HEK293 (cell line): ENCODE data around the gene EML1.

Source experiments
- IKZF3 ChIP-seq: fragments of 450-650 bp; IDR thresholded peaks from 2 replicates; pipeline ENCODE4 v1.5.0; 2018; ENCODE audit warnings: missing biosample characterization, mild to moderate bottlenecking, missing genetic modification characterization, moderate library complexity
- MEIS1 ChIP-seq: sonication (generic); formaldehyde crosslinking; IDR thresholded peaks from 2 replicates; pipeline ENCODE4 v1.8.1; 2022; ENCODE audit warnings: missing genetic modification reagents, mild to moderate bottlenecking, borderline replicate concordance
- ZBTB20 ChIP-seq: fragments of 450-650 bp; formaldehyde crosslinking; IDR thresholded peaks from 2 replicates; pipeline ENCODE4 v1.5.1; 2016; ENCODE audit warnings: missing biosample characterization, missing genetic modification characterization
- ZBTB21 ChIP-seq: fragments of 450-650 bp; formaldehyde crosslinking; IDR thresholded peaks from 2 replicates; pipeline ENCODE4 v1.5.1; 2017; ENCODE audit warnings: missing biosample characterization, missing genetic modification characterization
- ZBTB8A ChIP-seq: fragments of 450-650 bp; formaldehyde crosslinking; IDR thresholded peaks from 2 replicates; pipeline ENCODE4 v1.5.1; 2016; ENCODE audit warnings: missing biosample characterization, missing genetic modification characterization
- ZFP41 ChIP-seq: fragments of 450-650 bp; formaldehyde crosslinking; IDR thresholded peaks from 2 replicates; pipeline ENCODE4 v1.5.1; 2016; ENCODE audit warnings: missing biosample characterization, missing genetic modification characterization, borderline replicate concordance
- ZNF610 ChIP-seq: fragments of 450-650 bp; formaldehyde crosslinking; IDR thresholded peaks from 2 replicates; pipeline ENCODE4 v1.5.1; 2016; ENCODE audit warnings: missing biosample characterization, missing genetic modification characterization, borderline replicate concordance
- ZNF626 ChIP-seq: fragments of 450-650 bp; sonication (Bioruptor Pico); formaldehyde crosslinking; IDR thresholded peaks from 2 replicates; pipeline ENCODE4 v1.5.1; 2018; ENCODE audit warnings: missing biosample characterization, missing genetic modification characterization, inconsistent platforms
- TF ChIP-seq, protein P1 (sequence below): fragments of 450-650 bp; formaldehyde crosslinking; IDR thresholded peaks from 2 replicates; pipeline ENCODE4 v1.5.1; 2016; ENCODE audit warnings: missing biosample characterization, missing genetic modification characterization
- TF ChIP-seq, protein P2 (sequence below): fragments of 450-650 bp; formaldehyde crosslinking; IDR thresholded peaks from 2 replicates; pipeline ENCODE4 v1.5.1; 2016; ENCODE audit warnings: missing biosample characterization, missing genetic modification characterization
- TF ChIP-seq, protein P3 (sequence below): fragments of 450-650 bp; formaldehyde crosslinking; IDR thresholded peaks from 2 replicates; pipeline ENCODE4 v1.5.1; 2016; ENCODE audit warnings: missing biosample characterization, missing genetic modification characterization
- TF ChIP-seq, protein P4 (sequence below): fragments of 450-650 bp; formaldehyde crosslinking; IDR thresholded peaks from 2 replicates; pipeline ENCODE4 v1.5.1; 2016; ENCODE audit warnings: missing biosample characterization, missing genetic modification characterization, borderline replicate concordance
- TF ChIP-seq, protein P5 (sequence below): fragments of 450-650 bp; formaldehyde crosslinking; IDR thresholded peaks from 2 replicates; pipeline ENCODE4 v1.5.1; 2017; ENCODE audit warnings: missing biosample characterization, missing genetic modification characterization
- TF ChIP-seq, protein P6 (sequence below): fragments of 450-650 bp; IDR thresholded peaks from 2 replicates; pipeline ENCODE4 v1.5.1; 2018; ENCODE audit warnings: missing biosample characterization, missing genetic modification characterization

DNA sequence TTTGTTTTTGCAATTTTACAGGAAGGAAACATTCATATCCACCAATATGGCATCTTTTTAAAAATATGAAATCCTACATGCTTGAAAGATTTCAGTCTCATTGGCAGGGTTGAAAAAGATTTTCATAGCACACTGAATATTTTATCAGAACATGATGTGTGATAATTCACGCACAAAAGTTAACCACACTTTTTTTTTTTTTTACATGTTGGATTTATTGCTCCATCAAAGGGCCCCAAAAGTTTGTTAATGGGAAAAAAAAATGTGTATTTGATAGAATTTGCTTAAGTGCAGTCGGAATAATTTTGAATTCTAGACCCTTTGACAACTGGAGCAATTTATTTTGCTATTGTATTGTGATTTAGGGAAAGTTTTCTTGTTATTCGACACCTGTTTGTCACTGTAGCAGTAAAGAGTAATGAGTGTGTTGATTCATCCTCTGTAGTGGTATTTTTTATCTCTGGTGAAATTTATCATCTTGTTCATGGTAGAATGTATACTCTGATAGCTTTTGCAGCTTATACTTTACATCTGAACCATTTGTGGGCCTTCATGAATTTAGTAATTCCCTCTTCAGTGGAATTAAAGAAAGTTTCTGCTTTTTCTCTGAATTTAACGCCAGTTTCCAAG is 1.1 kb downstream of the EML1 start:
- TF ChIP-seq ZNF626 (tag by site-specific recombination), result no peak
- TF ChIP-seq, protein P1, sequence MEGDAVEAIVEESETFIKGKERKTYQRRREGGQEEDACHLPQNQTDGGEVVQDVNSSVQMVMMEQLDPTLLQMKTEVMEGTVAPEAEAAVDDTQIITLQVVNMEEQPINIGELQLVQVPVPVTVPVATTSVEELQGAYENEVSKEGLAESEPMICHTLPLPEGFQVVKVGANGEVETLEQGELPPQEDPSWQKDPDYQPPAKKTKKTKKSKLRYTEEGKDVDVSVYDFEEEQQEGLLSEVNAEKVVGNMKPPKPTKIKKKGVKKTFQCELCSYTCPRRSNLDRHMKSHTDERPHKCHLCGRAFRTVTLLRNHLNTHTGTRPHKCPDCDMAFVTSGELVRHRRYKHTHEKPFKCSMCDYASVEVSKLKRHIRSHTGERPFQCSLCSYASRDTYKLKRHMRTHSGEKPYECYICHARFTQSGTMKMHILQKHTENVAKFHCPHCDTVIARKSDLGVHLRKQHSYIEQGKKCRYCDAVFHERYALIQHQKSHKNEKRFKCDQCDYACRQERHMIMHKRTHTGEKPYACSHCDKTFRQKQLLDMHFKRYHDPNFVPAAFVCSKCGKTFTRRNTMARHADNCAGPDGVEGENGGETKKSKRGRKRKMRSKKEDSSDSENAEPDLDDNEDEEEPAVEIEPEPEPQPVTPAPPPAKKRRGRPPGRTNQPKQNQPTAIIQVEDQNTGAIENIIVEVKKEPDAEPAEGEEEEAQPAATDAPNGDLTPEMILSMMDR (tag by site-specific recombination), result no peak
- TF ChIP-seq ZBTB8A, result no peak; the same call in 1 of the 2 replicates
- no peak for TF ChIP-seq ZFP41 (tag by site-specific recombination)
- TF ChIP-seq, protein P2, sequence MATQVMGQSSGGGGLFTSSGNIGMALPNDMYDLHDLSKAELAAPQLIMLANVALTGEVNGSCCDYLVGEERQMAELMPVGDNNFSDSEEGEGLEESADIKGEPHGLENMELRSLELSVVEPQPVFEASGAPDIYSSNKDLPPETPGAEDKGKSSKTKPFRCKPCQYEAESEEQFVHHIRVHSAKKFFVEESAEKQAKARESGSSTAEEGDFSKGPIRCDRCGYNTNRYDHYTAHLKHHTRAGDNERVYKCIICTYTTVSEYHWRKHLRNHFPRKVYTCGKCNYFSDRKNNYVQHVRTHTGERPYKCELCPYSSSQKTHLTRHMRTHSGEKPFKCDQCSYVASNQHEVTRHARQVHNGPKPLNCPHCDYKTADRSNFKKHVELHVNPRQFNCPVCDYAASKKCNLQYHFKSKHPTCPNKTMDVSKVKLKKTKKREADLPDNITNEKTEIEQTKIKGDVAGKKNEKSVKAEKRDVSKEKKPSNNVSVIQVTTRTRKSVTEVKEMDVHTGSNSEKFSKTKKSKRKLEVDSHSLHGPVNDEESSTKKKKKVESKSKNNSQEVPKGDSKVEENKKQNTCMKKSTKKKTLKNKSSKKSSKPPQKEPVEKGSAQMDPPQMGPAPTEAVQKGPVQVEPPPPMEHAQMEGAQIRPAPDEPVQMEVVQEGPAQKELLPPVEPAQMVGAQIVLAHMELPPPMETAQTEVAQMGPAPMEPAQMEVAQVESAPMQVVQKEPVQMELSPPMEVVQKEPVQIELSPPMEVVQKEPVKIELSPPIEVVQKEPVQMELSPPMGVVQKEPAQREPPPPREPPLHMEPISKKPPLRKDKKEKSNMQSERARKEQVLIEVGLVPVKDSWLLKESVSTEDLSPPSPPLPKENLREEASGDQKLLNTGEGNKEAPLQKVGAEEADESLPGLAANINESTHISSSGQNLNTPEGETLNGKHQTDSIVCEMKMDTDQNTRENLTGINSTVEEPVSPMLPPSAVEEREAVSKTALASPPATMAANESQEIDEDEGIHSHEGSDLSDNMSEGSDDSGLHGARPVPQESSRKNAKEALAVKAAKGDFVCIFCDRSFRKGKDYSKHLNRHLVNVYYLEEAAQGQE (tag by site-specific recombination), result no peak
- TF ChIP-seq, protein P3, sequence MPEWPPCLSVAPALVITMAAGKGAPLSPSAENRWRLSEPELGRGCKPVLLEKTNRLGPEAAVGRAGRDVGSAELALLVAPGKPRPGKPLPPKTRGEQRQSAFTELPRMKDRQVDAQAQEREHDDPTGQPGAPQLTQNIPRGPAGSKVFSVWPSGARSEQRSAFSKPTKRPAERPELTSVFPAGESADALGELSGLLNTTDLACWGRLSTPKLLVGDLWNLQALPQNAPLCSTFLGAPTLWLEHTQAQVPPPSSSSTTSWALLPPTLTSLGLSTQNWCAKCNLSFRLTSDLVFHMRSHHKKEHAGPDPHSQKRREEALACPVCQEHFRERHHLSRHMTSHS, result no peak
- TF ChIP-seq, protein P4, sequence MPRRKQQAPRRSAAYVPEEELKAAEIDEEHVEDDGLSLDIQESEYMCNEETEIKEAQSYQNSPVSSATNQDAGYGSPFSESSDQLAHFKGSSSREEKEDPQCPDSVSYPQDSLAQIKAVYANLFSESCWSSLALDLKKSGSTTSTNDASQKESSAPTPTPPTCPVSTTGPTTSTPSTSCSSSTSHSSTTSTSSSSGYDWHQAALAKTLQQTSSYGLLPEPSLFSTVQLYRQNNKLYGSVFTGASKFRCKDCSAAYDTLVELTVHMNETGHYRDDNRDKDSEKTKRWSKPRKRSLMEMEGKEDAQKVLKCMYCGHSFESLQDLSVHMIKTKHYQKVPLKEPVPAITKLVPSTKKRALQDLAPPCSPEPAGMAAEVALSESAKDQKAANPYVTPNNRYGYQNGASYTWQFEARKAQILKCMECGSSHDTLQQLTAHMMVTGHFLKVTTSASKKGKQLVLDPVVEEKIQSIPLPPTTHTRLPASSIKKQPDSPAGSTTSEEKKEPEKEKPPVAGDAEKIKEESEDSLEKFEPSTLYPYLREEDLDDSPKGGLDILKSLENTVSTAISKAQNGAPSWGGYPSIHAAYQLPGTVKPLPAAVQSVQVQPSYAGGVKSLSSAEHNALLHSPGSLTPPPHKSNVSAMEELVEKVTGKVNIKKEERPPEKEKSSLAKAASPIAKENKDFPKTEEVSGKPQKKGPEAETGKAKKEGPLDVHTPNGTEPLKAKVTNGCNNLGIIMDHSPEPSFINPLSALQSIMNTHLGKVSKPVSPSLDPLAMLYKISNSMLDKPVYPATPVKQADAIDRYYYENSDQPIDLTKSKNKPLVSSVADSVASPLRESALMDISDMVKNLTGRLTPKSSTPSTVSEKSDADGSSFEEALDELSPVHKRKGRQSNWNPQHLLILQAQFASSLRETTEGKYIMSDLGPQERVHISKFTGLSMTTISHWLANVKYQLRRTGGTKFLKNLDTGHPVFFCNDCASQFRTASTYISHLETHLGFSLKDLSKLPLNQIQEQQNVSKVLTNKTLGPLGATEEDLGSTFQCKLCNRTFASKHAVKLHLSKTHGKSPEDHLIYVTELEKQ, result 0 out of 2 replicates have a peak, but pooled peaks have one; percentile 23
- TF ChIP-seq, protein P5, sequence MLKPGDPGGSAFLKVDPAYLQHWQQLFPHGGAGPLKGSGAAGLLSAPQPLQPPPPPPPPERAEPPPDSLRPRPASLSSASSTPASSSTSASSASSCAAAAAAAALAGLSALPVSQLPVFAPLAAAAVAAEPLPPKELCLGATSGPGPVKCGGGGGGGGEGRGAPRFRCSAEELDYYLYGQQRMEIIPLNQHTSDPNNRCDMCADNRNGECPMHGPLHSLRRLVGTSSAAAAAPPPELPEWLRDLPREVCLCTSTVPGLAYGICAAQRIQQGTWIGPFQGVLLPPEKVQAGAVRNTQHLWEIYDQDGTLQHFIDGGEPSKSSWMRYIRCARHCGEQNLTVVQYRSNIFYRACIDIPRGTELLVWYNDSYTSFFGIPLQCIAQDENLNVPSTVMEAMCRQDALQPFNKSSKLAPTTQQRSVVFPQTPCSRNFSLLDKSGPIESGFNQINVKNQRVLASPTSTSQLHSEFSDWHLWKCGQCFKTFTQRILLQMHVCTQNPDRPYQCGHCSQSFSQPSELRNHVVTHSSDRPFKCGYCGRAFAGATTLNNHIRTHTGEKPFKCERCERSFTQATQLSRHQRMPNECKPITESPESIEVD (tag by site-specific recombination), result peak; percentile 92
- no peak for TF ChIP-seq IKZF3 (tag by site-specific recombination)
- TF ChIP-seq MEIS1 (CRISPR knock-in tag), result no peak
- no peak for TF ChIP-seq ZBTB21
- TF ChIP-seq ZNF610 (tag by site-specific recombination), result no peak
- TF ChIP-seq ZBTB20 (tag by site-specific recombination), result no peak
- TF ChIP-seq, protein P6, sequence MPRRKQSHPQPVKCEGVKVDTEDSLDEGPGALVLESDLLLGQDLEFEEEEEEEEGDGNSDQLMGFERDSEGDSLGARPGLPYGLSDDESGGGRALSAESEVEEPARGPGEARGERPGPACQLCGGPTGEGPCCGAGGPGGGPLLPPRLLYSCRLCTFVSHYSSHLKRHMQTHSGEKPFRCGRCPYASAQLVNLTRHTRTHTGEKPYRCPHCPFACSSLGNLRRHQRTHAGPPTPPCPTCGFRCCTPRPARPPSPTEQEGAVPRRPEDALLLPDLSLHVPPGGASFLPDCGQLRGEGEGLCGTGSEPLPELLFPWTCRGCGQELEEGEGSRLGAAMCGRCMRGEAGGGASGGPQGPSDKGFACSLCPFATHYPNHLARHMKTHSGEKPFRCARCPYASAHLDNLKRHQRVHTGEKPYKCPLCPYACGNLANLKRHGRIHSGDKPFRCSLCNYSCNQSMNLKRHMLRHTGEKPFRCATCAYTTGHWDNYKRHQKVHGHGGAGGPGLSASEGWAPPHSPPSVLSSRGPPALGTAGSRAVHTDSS (tag by site-specific recombination), result no peak
